SU-DHL-6 (cell line): ENCODE measurements around the gene ADGRD1.

ENCODE experiments used
- EZH2phosphoT487 ChIP-seq: fragments of 200-600 bp; sonication (generic), shearing (Covaris generic); conservative IDR thresholded peaks from 2 replicates; pipeline ENCODE4 v1.6.1; 2018; ENCODE audit warnings: mild to moderate bottlenecking, antibody characterized with exemption, low read length, moderate library complexity, mixed read lengths
- TF ChIP-seq, protein P1 (sequence below): fragments of 200-600 bp; sonication (generic); IDR thresholded peaks from one replicate; pipeline ENCODE4 v1.5.1; 2017; ENCODE audit warnings: antibody characterized with exemption, mild to moderate bottlenecking, low read length, moderate library complexity; ENCODE audit not compliant: insufficient read depth, poor library complexity, severe bottlenecking

DNA sequence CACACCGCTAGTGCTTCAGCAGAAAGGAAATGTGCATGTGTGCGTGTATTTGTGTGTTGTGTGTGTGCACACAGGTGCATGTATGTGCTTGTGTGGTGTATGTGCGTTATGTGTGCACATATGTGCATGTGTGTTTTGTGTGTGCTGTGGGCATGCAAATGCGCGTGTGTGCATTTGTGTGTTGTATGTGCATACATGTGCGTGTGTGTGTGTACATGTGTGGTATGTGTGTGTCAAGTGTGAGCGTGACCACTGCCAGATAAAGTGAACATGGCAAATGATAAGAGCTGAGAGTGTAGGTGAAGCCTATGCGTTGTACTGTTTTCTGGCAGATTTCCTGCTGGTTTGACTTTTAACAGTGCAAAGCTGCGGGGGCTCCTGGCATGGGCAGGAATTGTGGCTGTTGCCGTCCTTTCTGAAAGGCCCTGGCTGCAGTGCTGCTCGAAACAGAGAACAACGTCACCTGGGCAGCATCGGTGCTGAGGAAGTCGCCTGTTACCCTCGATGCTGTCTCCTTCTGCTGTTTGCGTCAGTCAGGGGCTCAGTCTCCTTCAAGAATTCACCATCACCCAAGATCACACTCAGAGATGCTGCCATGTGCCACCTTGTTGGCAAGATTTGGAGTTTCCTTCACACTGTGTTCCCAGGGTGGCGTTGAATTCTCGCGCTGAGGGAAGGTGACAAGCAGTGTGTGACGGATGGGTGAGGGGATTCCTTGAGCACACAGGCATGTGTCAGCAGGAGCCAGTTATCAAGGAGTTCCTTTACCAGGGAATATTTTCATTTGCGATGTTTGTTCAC, 56.1 kb downstream of the ADGRD1 start:
- TF ChIP-seq, protein P1, sequence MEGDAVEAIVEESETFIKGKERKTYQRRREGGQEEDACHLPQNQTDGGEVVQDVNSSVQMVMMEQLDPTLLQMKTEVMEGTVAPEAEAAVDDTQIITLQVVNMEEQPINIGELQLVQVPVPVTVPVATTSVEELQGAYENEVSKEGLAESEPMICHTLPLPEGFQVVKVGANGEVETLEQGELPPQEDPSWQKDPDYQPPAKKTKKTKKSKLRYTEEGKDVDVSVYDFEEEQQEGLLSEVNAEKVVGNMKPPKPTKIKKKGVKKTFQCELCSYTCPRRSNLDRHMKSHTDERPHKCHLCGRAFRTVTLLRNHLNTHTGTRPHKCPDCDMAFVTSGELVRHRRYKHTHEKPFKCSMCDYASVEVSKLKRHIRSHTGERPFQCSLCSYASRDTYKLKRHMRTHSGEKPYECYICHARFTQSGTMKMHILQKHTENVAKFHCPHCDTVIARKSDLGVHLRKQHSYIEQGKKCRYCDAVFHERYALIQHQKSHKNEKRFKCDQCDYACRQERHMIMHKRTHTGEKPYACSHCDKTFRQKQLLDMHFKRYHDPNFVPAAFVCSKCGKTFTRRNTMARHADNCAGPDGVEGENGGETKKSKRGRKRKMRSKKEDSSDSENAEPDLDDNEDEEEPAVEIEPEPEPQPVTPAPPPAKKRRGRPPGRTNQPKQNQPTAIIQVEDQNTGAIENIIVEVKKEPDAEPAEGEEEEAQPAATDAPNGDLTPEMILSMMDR = no peak
- no peak for TF ChIP-seq EZH2phosphoT487
